GM12878 (cell line): Measurements from ENCODE around the gene RAD23B. TPM values are rescaled to one million over a fixed set of nuclear protein-coding genes. Genes with fewer than 3 reads are reported as not detected.

Experiments used
- ATAC-seq: fragments of 200-7000 bp; cut with Tn5 transposase; 3 replicates; pipeline ENCODE4 v1.9.1; 2020; ENCODE audit warnings: mild to moderate bottlenecking, moderate library complexity
- BruUV-seq: library from RNA; stranded (reverse); fragments of 400-500 nt; replicated peaks from 2 replicates; lab custom pipeline; 2021; lab: Mats Ljungman, UMichigan
- CTCF ChIA-PET: fragments of 300-600 bp; sonication (Branson Sonifier 250); formaldehyde crosslinking; extraction: SDS; loops from one replicate; lab custom pipeline; 2021; ENCODE audit warnings: inconsistent platforms; lab: Yijun Ruan, JAX
- POLR2A ChIA-PET: fragments of 350-600 bp; formaldehyde crosslinking; extraction: SDS; loops from one replicate; lab custom pipeline; 2021; ENCODE audit warnings: inconsistent platforms; lab: Charles Lee
- RAD21 ChIA-PET: fragments of 300-600 bp; sonication (Branson Sonifier 250); formaldehyde crosslinking; loops from one replicate; lab custom pipeline; 2023; ENCODE audit warnings: antibody characterized with exemption; ENCODE audit not compliant: unreplicated experiment; lab: Charles Lee
- SMC1A ChIA-PET: fragments of 300-600 bp; sonication (Branson Sonifier 250); formaldehyde crosslinking; loops from one replicate; lab custom pipeline; 2023; ENCODE audit not compliant: unreplicated experiment, uncharacterized antibody; lab: Charles Lee
- DNase-seq: peaks from one replicate; pipeline ENCODE4 v3.0.0-alpha.2; 2011; ENCODE audit warnings: low read depth, low spot score
- FAIRE-seq: peaks from 3 replicates; lab custom pipeline; 2011; peaks lifted over from hg19 to GRCh38; lab: Jason Lieb, UNC
- H2AFZ ChIP-seq: 2 replicates; pipeline ENCODE4 v1.6.0; 2011; ENCODE audit warnings: low read depth, low read length, control low read depth; ENCODE audit not compliant: control insufficient read depth
- H3K27ac ChIP-seq: 2 replicates; pipeline ENCODE4 v1.5.1; 2011; ENCODE audit warnings: control low read depth; ENCODE audit not compliant: control insufficient read depth, insufficient read depth
- H3K27me3 ChIP-seq, 2 experiments: replicated peaks in 1 of 2; 2 replicates each; pipeline versions ENCODE4 v1.6.0 to v1.6.1; 2011; ENCODE audit warnings: low read length in 1 of 2; ENCODE audit not compliant: control insufficient read depth in 2 of 2, insufficient read depth in 2 of 2
- H3K36me3 ChIP-seq, 2 experiments: 2 replicates each; pipeline ENCODE4 v1.5.1; 2011; ENCODE audit warnings: low read length in 1 of 2; ENCODE audit not compliant: control insufficient read depth in 2 of 2, insufficient read depth in 2 of 2
- H3K4me1 ChIP-seq: 2 replicates; pipeline ENCODE4 v1.6.1; 2011; ENCODE audit warnings: mild to moderate bottlenecking, low read length, moderate library complexity, mixed read lengths; ENCODE audit not compliant: control insufficient read depth, insufficient read depth
- H3K4me2 ChIP-seq: 2 replicates; pipeline ENCODE4 v1.6.0; 2011; ENCODE audit warnings: control low read depth; ENCODE audit not compliant: control insufficient read depth, insufficient read depth
- H3K4me3 ChIP-seq: fragments of 200-600 bp; sonication (generic); 2 replicates; pipeline ENCODE4 v1.5.1; 2016
- H3K79me2 ChIP-seq: 2 replicates; pipeline ENCODE4 v1.6.0; 2011; ENCODE audit warnings: low read length; ENCODE audit not compliant: control insufficient read depth, insufficient read depth
- H3K9ac ChIP-seq: 2 replicates; pipeline ENCODE4 v1.8.0; 2011; ENCODE audit warnings: low read length, control low read depth, mixed read lengths; ENCODE audit not compliant: control insufficient read depth, insufficient read depth
- H3K9me3 ChIP-seq: replicated peaks from 3 replicates; pipeline ENCODE4 v1.5.1; 2011; ENCODE audit warnings: mild to moderate bottlenecking, low read length; ENCODE audit not compliant: control insufficient read depth, insufficient read depth
- H4K20me1 ChIP-seq: 2 replicates; pipeline ENCODE4 v1.6.0; 2011; ENCODE audit not compliant: control insufficient read depth, insufficient read depth
- BHLHE40 ChIP-seq, 2 experiments: fragments of 450-650 bp in 1 of 2; IDR thresholded peaks; 2 replicates each; pipeline ENCODE4 v1.6.1; 2011 to 2017; ENCODE audit warnings: low read depth in 2 of 2, borderline replicate concordance in 1 of 2, improper control_type of control experiment in 1 of 2, low read length in 1 of 2, mild to moderate bottlenecking in 1 of 2
- CHD4 ChIP-seq: fragments of 200-600 bp; sonication (generic); IDR thresholded peaks from 2 replicates; pipeline ENCODE4 v1.6.1; 2016; ENCODE audit warnings: mild to moderate bottlenecking
- FOXK2 ChIP-seq: fragments of 450-650 bp; IDR thresholded peaks from 2 replicates; pipeline ENCODE4 v1.6.1; 2017; ENCODE audit warnings: mild to moderate bottlenecking, moderate library complexity
- KDM1A ChIP-seq: fragments of 200-600 bp; sonication (generic); IDR thresholded peaks from 2 replicates; pipeline ENCODE4 v1.6.1; 2016; ENCODE audit warnings: borderline replicate concordance
- MEF2A ChIP-seq: IDR thresholded peaks from 2 replicates; pipeline ENCODE4 v1.6.1; 2011; ENCODE audit warnings: low read depth, mild to moderate bottlenecking, low read length, moderate library complexity; ENCODE audit not compliant: insufficient read depth
- MTA2 ChIP-seq: fragments of 450-650 bp; IDR thresholded peaks from 2 replicates; pipeline ENCODE4 v1.6.1; 2016; ENCODE audit warnings: low read depth, mild to moderate bottlenecking, moderate library complexity
- MTA3 ChIP-seq: IDR thresholded peaks from 2 replicates; pipeline ENCODE4 v1.6.1; 2012; ENCODE audit warnings: low read length, inconsistent platforms, borderline replicate concordance
- MYC ChIP-seq: IDR thresholded peaks from 2 replicates; pipeline ENCODE4 v1.6.1; 2011; ENCODE audit warnings: mild to moderate bottlenecking, low read length, moderate library complexity, inconsistent platforms; ENCODE audit not compliant: insufficient read depth, insufficient replicate concordance, insufficient read length, severe bottlenecking
- NFYB ChIP-seq: IDR thresholded peaks from 2 replicates; pipeline ENCODE4 v1.6.1; 2011; ENCODE audit warnings: low read depth, mild to moderate bottlenecking, low read length, improper control_type of control experiment, moderate library complexity; ENCODE audit not compliant: insufficient read depth
- NR2F1 ChIP-seq: fragments of 450-650 bp; conservative IDR thresholded peaks from 2 replicates; pipeline ENCODE4 v1.6.1; 2017; ENCODE audit warnings: mild to moderate bottlenecking
- SIN3A ChIP-seq: IDR thresholded peaks from 2 replicates; pipeline ENCODE4 v1.6.1; 2012; ENCODE audit warnings: low read depth, low read length, improper control_type of control experiment
- SIX5 ChIP-seq: IDR thresholded peaks from 2 replicates; pipeline ENCODE4 v1.6.1; 2011; ENCODE audit warnings: mild to moderate bottlenecking, low read depth, low read length, moderate library complexity; ENCODE audit not compliant: severe bottlenecking
- TBL1XR1 ChIP-seq: IDR thresholded peaks from 2 replicates; pipeline ENCODE4 v1.6.1; 2012; ENCODE audit warnings: low read depth, low read length, improper control_type of control experiment
- WGBS: methylation state at CpG from one replicate; pipeline ENCODE4 v1.1.6; 2016; ENCODE audit warnings: low lambda C conversion rate; ENCODE audit not compliant: insufficient replicate concordance, insufficient coverage; ENCODE audit errors: missing lambda C conversion rate; 5-methylcytosine and 5-hydroxymethylcytosine counted together
- in situ Hi-C: fragments of 300-500 bp; cut with MboI; formaldehyde crosslinking; loops from 9 replicates; pipeline ENCODE4 v1.14.3; 2018; ENCODE audit warnings: mixed read lengths
- intact Hi-C: fragments of 100-400 bp; cut with micrococcal nuclease; formaldehyde crosslinking; loops from one replicate; pipeline ENCODE4 v1.14.2; 2022; ENCODE audit not compliant: unreplicated experiment
- polyA plus RNA-seq, 11 experiments: library from polyadenylated mRNA; depleted of rRNA in 4 of 11; unstranded in 6 of 11; stranded (reverse) in 5 of 11; fragments of >200 nt; fragmentation: Nextera tagmentation in 4 of 11; fragmentation: Illumina TruSeq in 1 of 11; extraction: Ambion mirVana in 4 of 11; extraction: Trizol in 1 of 11; gene quantifications; 1 replicate in 1 of 11; 2 replicates in 10 of 11; pipeline versions ENCODE4 v1.2.1 to v1.2.3, GENCODE V29; 2011 to 2016; ENCODE audit warnings: inconsistent platforms in 2 of 11, missing spikeins in 2 of 11, low read depth in 1 of 11
- total RNA-seq, 4 experiments: library from RNA; depleted of rRNA in 3 of 4; stranded (reverse); fragments of >200 nt in 3 of 4; fragmentation: Illumina TruSeq in 1 of 4; extraction: Trizol in 1 of 4; gene quantifications; 2 replicates each; pipeline versions ENCODE4 v1.2.1 to v1.2.3, GENCODE V29; 2013 to 2021
- TF ChIP-seq, protein P1 (sequence below): fragments of 450-650 bp; IDR thresholded peaks from 2 replicates; pipeline ENCODE4 v1.6.1; 2018; ENCODE audit warnings: borderline replicate concordance, mild to moderate bottlenecking; ENCODE audit not compliant: partially characterized antibody
- TF ChIP-seq, protein P2 (sequence below): fragments of 450-650 bp; IDR thresholded peaks from 2 replicates; pipeline ENCODE4 v1.6.1; 2016; ENCODE audit warnings: mild to moderate bottlenecking
- TF ChIP-seq, protein P3 (sequence below): fragments of 450-650 bp; formaldehyde crosslinking; IDR thresholded peaks from 2 replicates; pipeline ENCODE4 v1.5.0; 2022; ENCODE audit warnings: mild to moderate bottlenecking, missing genetic modification characterization
- TF ChIP-seq, protein P4 (sequence below): IDR thresholded peaks from 2 replicates; pipeline ENCODE4 v1.6.1; 2012; ENCODE audit warnings: low read depth, low read length, improper control_type of control experiment

Gene RAD23B
- total and polyA plus RNA-seq, 10 of the 15 experiments (the other 5 are each of a cell fraction or from before 2014, with no cell fraction given): 10.3 to 256 (median 54.6) TPM

DNA sequence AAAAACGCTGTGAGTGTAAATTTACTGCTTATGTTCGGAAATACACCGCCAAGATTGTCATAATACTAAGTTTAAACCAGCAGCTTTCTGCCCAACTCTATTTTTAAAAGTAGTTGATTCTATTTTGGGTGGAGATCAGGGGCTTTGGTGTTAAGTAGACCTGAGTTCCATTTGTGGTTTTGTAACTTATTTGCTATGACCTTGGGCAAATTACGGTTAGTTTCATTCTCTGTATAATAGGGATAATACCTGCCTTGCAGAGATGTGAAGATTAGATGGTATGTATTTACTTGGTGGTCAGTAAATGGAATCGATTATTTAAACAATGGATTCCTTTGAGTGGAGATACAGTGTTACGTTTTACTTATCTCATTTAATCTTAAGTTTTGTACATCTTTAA lies 1.6 kb downstream of the RAD23B start:
- H3K9ac ChIP-seq: peak overlapping the region; percentile 94
- in situ Hi-C loops: no loop called here
- ChIA-PET RAD21 (interaction anchor here (0.9 to 6.9 kb wide), 8 partner anchors 11 to 111 kb away, joined by 3 to 84 read pairs (median 8); no protein-coding TSS in a partner anchor), CTCF (interaction anchor here (1.4 to 4.0 kb wide), 3 partner anchors 15 to 57 kb away, joined by 5 to 25 read pairs (median 6); no protein-coding TSS in a partner anchor), SMC1A (interaction anchor here (0.7 to 8.7 kb wide), 13 partner anchors 12 to 111 kb away, joined by 3 to 104 read pairs (median 5); no protein-coding TSS in a partner anchor), POLR2A (interaction anchor here (0.9 to 4.5 kb wide), 6 partner anchors 9 to 71 kb away, joined by 4 to 39 read pairs (median 8); no protein-coding TSS in a partner anchor)
- peak overlapping the region; percentile 92 for H3K27ac ChIP-seq
- H3K36me3 ChIP-seq: no peaks in the 10 kb centered on the region; a peak in 1 of 4 replicates
- no peaks in the 10 kb centered on the region for H3K27me3 ChIP-seq
- FAIRE-seq: no peak
- BruUV-seq: no TSS peak
- peak overlapping the region; percentile 94 for H3K4me2 ChIP-seq
- peaks cover 8% of the 10 kb centered on the region; the same call in 1 of the 2 replicates for H3K4me1 ChIP-seq
- H3K9me3 ChIP-seq: no peaks in the 10 kb centered on the region
- no peak for DNase-seq
- no peaks in the 10 kb centered on the region; the same call in 1 of the 2 replicates for H4K20me1 ChIP-seq
- peaks cover 65% of the 10 kb centered on the region for H3K79me2 ChIP-seq
- peak overlapping the region; percentile 82 for H3K4me3 ChIP-seq
- intact Hi-C loops: loop anchor here (2.0 to 10.0 kb wide), 4 partner anchors 40 to 250 kb away; no protein-coding TSS in a partner anchor
- ATAC-seq: no peak
- no peak overlapping the region for H2AFZ ChIP-seq
- 1% methylated on average over 6 of the region's 6 CpGs for WGBS
- TF ChIP-seq FOXK2: no peak
- TF ChIP-seq, protein P1, sequence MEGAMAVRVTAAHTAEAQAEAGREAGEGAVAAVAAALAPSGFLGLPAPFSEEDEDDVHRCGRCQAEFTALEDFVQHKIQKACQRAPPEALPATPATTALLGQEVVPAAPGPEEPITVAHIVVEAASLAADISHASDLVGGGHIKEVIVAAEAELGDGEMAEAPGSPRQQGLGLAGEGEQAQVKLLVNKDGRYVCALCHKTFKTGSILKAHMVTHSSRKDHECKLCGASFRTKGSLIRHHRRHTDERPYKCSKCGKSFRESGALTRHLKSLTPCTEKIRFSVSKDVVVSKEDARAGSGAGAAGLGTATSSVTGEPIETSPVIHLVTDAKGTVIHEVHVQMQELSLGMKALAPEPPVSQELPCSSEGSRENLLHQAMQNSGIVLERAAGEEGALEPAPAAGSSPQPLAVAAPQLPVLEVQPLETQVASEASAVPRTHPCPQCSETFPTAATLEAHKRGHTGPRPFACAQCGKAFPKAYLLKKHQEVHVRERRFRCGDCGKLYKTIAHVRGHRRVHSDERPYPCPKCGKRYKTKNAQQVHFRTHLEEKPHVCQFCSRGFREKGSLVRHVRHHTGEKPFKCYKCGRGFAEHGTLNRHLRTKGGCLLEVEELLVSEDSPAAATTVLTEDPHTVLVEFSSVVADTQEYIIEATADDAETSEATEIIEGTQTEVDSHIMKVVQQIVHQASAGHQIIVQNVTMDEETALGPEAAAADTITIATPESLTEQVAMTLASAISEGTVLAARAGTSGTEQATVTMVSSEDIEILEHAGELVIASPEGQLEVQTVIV: no peak
- TF ChIP-seq, protein P2, sequence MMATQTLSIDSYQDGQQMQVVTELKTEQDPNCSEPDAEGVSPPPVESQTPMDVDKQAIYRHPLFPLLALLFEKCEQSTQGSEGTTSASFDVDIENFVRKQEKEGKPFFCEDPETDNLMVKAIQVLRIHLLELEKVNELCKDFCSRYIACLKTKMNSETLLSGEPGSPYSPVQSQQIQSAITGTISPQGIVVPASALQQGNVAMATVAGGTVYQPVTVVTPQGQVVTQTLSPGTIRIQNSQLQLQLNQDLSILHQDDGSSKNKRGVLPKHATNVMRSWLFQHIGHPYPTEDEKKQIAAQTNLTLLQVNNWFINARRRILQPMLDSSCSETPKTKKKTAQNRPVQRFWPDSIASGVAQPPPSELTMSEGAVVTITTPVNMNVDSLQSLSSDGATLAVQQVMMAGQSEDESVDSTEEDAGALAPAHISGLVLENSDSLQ: no peak
- TF ChIP-seq TBL1XR1: no peak
- TF ChIP-seq, protein P3, sequence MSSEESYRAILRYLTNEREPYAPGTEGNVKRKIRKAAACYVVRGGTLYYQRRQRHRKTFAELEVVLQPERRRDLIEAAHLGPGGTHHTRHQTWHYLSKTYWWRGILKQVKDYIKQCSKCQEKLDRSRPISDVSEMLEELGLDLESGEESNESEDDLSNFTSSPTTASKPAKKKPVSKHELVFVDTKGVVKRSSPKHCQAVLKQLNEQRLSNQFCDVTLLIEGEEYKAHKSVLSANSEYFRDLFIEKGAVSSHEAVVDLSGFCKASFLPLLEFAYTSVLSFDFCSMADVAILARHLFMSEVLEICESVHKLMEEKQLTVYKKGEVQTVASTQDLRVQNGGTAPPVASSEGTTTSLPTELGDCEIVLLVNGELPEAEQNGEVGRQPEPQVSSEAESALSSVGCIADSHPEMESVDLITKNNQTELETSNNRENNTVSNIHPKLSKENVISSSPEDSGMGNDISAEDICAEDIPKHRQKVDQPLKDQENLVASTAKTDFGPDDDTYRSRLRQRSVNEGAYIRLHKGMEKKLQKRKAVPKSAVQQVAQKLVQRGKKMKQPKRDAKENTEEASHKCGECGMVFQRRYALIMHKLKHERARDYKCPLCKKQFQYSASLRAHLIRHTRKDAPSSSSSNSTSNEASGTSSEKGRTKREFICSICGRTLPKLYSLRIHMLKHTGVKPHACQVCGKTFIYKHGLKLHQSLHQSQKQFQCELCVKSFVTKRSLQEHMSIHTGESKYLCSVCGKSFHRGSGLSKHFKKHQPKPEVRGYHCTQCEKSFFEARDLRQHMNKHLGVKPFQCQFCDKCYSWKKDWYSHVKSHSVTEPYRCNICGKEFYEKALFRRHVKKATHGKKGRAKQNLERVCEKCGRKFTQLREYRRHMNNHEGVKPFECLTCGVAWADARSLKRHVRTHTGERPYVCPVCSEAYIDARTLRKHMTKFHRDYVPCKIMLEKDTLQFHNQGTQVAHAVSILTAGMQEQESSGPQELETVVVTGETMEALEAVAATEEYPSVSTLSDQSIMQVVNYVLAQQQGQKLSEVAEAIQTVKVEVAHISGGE: no peak
- TF ChIP-seq CHD4: no peak
- TF ChIP-seq MYC: no peak
- peak; percentile 46 for TF ChIP-seq MTA2
- TF ChIP-seq NFYB: no peak
- no peak for TF ChIP-seq KDM1A
- TF ChIP-seq MTA3: no peak
- no peak for TF ChIP-seq SIN3A
- TF ChIP-seq BHLHE40 (IDR thresholded peaks at IDR 0.05; ENCODE audit: borderline replicate concordance in 1 of 2, low read depth in 2 of 2, low read length in 1 of 2): no peak
- TF ChIP-seq MEF2A: peak; percentile 67; the same call in 1 of the 2 replicates
- no peak for TF ChIP-seq SIX5
- peak; percentile 44; the same call in 1 of the 2 replicates for TF ChIP-seq NR2F1
- TF ChIP-seq, protein P4, sequence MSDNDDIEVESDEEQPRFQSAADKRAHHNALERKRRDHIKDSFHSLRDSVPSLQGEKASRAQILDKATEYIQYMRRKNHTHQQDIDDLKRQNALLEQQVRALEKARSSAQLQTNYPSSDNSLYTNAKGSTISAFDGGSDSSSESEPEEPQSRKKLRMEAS: no peak
